Vagina (tissue), 2 donors: ENCODE measurements around the gene ABHD2. TPM values are rescaled to one million over a fixed set of nuclear protein-coding genes. Genes with fewer than 3 reads are reported as not detected.

Source experiments
- DNase-seq, 2 donors: peaks; one replicate each; pipeline ENCODE4 v3.0.0-alpha.2; 2017; ENCODE audit errors: extremely low spot score in 2 of 2
- H3K27ac ChIP-seq: fragments of 200-600 bp; sonication (generic); one replicate; pipeline ENCODE4 v1.5.1; 2019
- H3K27me3 ChIP-seq: fragments of 200-600 bp; sonication (generic); one replicate; pipeline ENCODE4 v1.5.1; 2019
- H3K36me3 ChIP-seq, 2 donors: fragments of 200-600 bp; sonication (generic); one replicate each; pipeline ENCODE4 v1.5.1; 2017 to 2019
- H3K4me1 ChIP-seq: fragments of 200-600 bp; sonication (generic); one replicate; pipeline ENCODE4 v1.5.1; 2019
- H3K4me3 ChIP-seq, 2 donors: fragments of 200-600 bp; sonication (generic); 1 replicate in 1 of 2; 2 replicates in 1 of 2; pipeline ENCODE4 v1.5.1; 2016 to 2019
- H3K9me3 ChIP-seq: fragments of 200-600 bp; sonication (generic); one replicate; pipeline ENCODE4 v1.5.1; 2019
- POLR2A ChIP-seq, 2 donors: fragments of 450-650 bp; IDR thresholded peaks; one replicate each; pipeline ENCODE4 v1.6.1; 2017; ENCODE audit warnings: antibody characterized with exemption in 2 of 2, mild to moderate bottlenecking in 2 of 2, moderate library complexity in 2 of 2
- POLR2AphosphoS5 ChIP-seq, 2 donors: sonication (generic); formaldehyde crosslinking; IDR thresholded peaks; one replicate each; pipeline ENCODE4 v1.9.0; 2017; ENCODE audit warnings: antibody characterized with exemption in 2 of 2, mild to moderate bottlenecking in 2 of 2, low read depth in 1 of 2; ENCODE audit not compliant: insufficient read depth in 1 of 2
- intact Hi-C: fragments of 100-400 bp; cut with DNase I; formaldehyde crosslinking; loops from one replicate; pipeline ENCODE4 v1.15.1; 2023
- total RNA-seq: library from RNA; depleted of rRNA; stranded (reverse); fragments of >200 nt; gene quantifications from one replicate; pipeline ENCODE4 v1.2.3, GENCODE V29; 2016
- TF ChIP-seq, protein P1 (sequence below), 3 experiments: fragments of 450-650 bp in 2 of 3; fragments of 200-600 bp in 1 of 3; sonication (generic) in 1 of 3; IDR thresholded peaks; one replicate each; pipeline ENCODE4 v1.5.1; 2017 to 2019; ENCODE audit warnings: antibody characterized with exemption in 3 of 3, mild to moderate bottlenecking in 2 of 3, moderate library complexity in 2 of 3

The ABHD2 gene
- total RNA-seq, 1 donor from 2014 or later, result 33.6 TPM

DNA sequence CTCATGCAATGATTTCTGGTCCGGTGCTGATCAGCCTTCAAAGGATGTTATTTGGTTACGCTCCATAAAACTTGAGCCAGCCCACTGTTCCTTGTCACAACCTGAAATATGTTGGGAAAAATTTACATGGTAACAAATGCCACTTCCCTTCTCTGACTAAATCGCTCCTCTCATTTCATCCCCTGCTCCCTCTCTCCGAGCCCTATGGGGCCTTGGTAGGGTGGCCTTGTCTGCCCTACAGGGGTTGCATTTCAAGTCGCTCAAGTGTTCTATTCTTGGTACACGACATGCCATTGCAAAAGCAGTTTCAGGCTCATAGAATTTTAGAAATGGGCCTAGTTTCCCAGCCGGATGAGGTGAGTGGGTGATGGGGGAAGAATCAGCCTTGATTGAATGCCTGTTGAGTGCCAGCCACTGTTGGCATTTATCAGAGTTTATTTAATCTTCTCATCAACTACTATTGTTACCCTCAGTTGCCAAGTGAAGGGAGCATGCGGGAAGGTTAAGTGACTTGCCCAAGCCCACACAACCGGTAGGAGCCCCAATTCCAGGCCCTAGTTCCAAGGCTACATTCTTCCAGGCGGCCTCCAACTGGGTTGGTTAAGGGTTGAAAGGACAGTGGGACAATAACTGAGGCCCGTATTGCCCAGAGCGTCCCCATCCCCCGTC lies 961 bp upstream of the ABHD2 start:
- no peaks in the 10 kb centered on the region for H3K27me3 ChIP-seq
- H3K4me1 ChIP-seq, result peaks cover 44% of the 10 kb centered on the region
- no peak for DNase-seq
- no peak for TF ChIP-seq POLR2A (IDR thresholded peaks at IDR 0.05)
- TF ChIP-seq, protein P1, sequence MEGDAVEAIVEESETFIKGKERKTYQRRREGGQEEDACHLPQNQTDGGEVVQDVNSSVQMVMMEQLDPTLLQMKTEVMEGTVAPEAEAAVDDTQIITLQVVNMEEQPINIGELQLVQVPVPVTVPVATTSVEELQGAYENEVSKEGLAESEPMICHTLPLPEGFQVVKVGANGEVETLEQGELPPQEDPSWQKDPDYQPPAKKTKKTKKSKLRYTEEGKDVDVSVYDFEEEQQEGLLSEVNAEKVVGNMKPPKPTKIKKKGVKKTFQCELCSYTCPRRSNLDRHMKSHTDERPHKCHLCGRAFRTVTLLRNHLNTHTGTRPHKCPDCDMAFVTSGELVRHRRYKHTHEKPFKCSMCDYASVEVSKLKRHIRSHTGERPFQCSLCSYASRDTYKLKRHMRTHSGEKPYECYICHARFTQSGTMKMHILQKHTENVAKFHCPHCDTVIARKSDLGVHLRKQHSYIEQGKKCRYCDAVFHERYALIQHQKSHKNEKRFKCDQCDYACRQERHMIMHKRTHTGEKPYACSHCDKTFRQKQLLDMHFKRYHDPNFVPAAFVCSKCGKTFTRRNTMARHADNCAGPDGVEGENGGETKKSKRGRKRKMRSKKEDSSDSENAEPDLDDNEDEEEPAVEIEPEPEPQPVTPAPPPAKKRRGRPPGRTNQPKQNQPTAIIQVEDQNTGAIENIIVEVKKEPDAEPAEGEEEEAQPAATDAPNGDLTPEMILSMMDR (IDR thresholded peaks at IDR 0.05), result no peak
- no peak for TF ChIP-seq POLR2AphosphoS5 (IDR thresholded peaks at IDR 0.05; ENCODE audit: insufficient read depth in 1 of 2, low read depth in 1 of 2)
- intact Hi-C loops, result no loop called here
- no peaks in the 10 kb centered on the region for H3K36me3 ChIP-seq
- no peaks in the 10 kb centered on the region for H3K9me3 ChIP-seq
- peak overlapping the region; percentile 82 to 99 for H3K4me3 ChIP-seq
- H3K27ac ChIP-seq, result peak overlapping the region; percentile 94

- Histone ChIP-seq H3K36me3 (no peaks in the 10 kb centered on the region), H3K4me3 (peak overlapping the region; percentile 82 to 99), H3K9me3 (no peaks in the 10 kb centered on the region), H3K27me3 (no peaks in the 10 kb centered on the region), H3K27ac (peak overlapping the region; percentile 94), H3K4me1 (peaks cover 44% of the 10 kb centered on the region)
- TF ChIP-seq POLR2A (IDR thresholded peaks at IDR 0.05) (no peak), POLR2AphosphoS5 (IDR thresholded peaks at IDR 0.05; ENCODE audit: insufficient read depth in 1 of 2, low read depth in 1 of 2) (peak in 1 of 2 donors; percentile 26)
- no peak for DNase-seq
- intact Hi-C loops, result no loop called here
These were observed 504 bp downstream of the ABHD2 start for GRCh38 chr15:89088605-89089315.

DNA sequence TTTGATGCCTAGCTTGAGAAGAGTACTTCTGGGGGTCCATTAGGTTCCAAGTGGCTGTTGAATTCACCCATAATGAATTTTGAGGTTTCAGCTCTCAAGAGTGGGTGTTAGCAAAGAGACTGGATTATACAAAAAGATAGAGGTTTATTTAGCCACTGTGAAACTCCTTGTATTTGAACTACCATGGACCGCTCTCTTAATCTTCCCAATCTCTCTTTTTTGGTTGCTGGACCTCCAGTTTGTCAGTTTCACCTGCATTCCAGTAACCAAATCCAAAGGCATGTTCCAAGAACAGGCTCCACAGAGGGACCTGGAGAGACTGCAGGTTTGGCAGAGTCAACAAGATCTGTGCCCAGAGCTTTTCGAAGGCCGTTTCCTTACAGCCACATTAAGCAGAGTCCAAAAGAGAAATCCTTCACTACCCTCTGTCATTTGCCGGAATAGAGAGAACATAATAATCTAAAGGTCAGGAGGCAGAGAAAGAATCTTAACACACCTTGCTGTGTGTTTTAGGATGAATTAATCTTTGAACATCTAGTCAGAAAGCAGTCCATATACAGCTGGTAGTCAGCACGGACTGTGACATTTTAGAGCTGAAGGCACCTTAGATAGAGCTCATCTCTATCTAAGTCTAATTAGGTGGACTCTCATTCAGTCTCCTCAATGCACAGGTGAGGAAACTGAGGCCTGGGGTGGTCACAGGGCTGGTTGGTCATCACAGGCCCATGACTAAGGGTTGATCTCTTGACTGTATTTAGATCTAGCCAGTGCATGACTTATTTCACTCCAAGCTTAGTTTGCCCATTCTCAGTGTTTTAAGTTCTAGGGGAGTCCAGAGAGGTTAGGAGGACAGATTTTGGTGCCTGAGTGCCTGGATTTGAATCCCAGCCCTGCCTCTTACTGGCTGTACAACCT lies 1.3 kb downstream of the ABHD2 start:
- TF ChIP-seq POLR2A (IDR thresholded peaks at IDR 0.05) (no peak), POLR2AphosphoS5 (IDR thresholded peaks at IDR 0.05; ENCODE audit: insufficient read depth in 1 of 2, low read depth in 1 of 2) (no peak)
- TF ChIP-seq, protein P1 (IDR thresholded peaks at IDR 0.05), result no peak
- intact Hi-C loops, result loop anchor here (5.0 kb wide), 1 partner anchor 72 kb away; no protein-coding TSS in a partner anchor
- Histone ChIP-seq H3K9me3 (no peaks in the 10 kb centered on the region), H3K36me3 (no peaks in the 10 kb centered on the region), H3K27me3 (no peaks in the 10 kb centered on the region), H3K4me1 (peaks cover 44% of the 10 kb centered on the region), H3K27ac (peak overlapping the region; percentile 94), H3K4me3 (peak overlapping the region; percentile 82 to 99)
- no peak for DNase-seq

GRCh38 chr15:89090791-89091626 lies 2.8 kb downstream of the ABHD2 start:
- intact Hi-C loops, result loop anchor here (5.0 kb wide), 1 partner anchor 74 kb away; no protein-coding TSS in a partner anchor
- DNase-seq, result no peak
- no peaks in the 10 kb centered on the region for H3K27me3 ChIP-seq
- H3K4me1 ChIP-seq, result peaks cover 48% of the 10 kb centered on the region
- TF ChIP-seq POLR2AphosphoS5 (IDR thresholded peaks at IDR 0.05; ENCODE audit: insufficient read depth in 1 of 2, low read depth in 1 of 2) (peak; percentile 17 to 94), POLR2A (IDR thresholded peaks at IDR 0.05) (no peak)
- H3K27ac ChIP-seq, result peak overlapping the region; percentile 94
- H3K9me3 ChIP-seq, result no peaks in the 10 kb centered on the region
- no peaks in the 10 kb centered on the region for H3K36me3 ChIP-seq
- H3K4me3 ChIP-seq, result peak overlapping the region; percentile 24 to 34

DNA sequence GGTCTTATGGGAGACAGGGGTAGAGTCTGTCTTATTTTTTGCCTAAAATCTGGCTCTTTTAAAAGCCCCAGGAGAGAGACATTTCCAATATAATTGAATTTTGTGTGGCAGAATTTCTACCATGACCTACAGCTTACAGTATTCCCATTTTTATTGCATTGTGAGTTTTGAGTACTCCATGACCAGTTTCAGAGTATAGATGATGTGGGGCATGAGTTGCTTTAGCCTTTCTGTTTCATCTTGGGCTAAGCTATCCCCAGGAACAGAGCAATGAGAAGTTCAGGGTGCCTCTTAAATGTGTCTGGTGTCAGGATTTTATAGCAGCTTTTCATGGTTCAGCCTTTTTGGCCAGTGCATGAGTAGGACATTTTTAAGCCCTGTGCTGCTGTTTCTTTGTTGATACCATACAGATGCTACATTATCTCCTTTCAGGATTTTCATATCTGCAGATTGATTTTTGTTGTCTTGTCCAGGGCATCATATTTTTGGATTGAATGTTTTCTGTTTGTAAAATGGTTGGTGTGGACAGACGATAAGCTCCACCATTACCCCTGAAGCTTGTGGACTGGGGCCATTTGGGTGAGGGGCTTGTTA lies 3.5 kb downstream of the ABHD2 start:
- H3K9me3 ChIP-seq, result no peaks in the 10 kb centered on the region
- H3K36me3 ChIP-seq, result no peaks in the 10 kb centered on the region
- peak overlapping the region; percentile 94 for H3K27ac ChIP-seq
- no peaks in the 10 kb centered on the region for H3K27me3 ChIP-seq
- peak overlapping the region; percentile 24 to 34 for H3K4me3 ChIP-seq
- TF ChIP-seq POLR2AphosphoS5 (IDR thresholded peaks at IDR 0.05; ENCODE audit: insufficient read depth in 1 of 2, low read depth in 1 of 2), result no peak
- intact Hi-C loops, result loop anchor here (5.0 kb wide), 1 partner anchor 74 kb away; no protein-coding TSS in a partner anchor
- H3K4me1 ChIP-seq, result peaks cover 55% of the 10 kb centered on the region
- DNase-seq, result no peak
